PC-9 (cell line): ENCODE results near the gene LAMA5.

Source experiments
- EZH2 ChIP-seq: fragments of 200-600 bp; sonication (generic); IDR thresholded peaks from 2 replicates; pipeline ENCODE4 v1.8.0; 2017; ENCODE audit warnings: antibody characterized with exemption, low read depth
- TF ChIP-seq, protein P1 (sequence below): fragments of 200-600 bp; sonication (generic); conservative IDR thresholded peaks from 2 replicates; pipeline ENCODE4 v1.6.1; 2017; ENCODE audit warnings: mixed run types, antibody characterized with exemption, mild to moderate bottlenecking, moderate library complexity

DNA sequence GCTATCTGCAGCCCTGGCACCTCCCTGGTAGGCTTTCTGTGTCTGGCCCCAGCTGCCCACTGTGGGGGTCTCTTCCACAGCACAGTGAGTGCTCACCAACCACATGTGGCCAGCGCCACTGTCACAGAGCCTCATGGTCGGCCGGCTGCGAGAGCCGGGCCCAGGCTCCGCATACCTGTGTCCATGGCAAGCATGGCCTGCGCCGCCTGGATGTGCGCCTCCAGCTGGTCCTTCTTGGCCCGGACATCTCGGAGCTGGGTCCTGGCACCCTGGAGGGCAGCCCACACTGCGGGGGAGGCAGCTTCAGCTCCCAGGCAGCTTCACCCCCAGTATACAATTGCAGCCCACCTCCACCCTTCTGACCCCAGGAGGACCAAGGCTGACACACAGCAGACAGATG lies 51.3 kb downstream of the LAMA5 start:
- TF ChIP-seq, protein P1, sequence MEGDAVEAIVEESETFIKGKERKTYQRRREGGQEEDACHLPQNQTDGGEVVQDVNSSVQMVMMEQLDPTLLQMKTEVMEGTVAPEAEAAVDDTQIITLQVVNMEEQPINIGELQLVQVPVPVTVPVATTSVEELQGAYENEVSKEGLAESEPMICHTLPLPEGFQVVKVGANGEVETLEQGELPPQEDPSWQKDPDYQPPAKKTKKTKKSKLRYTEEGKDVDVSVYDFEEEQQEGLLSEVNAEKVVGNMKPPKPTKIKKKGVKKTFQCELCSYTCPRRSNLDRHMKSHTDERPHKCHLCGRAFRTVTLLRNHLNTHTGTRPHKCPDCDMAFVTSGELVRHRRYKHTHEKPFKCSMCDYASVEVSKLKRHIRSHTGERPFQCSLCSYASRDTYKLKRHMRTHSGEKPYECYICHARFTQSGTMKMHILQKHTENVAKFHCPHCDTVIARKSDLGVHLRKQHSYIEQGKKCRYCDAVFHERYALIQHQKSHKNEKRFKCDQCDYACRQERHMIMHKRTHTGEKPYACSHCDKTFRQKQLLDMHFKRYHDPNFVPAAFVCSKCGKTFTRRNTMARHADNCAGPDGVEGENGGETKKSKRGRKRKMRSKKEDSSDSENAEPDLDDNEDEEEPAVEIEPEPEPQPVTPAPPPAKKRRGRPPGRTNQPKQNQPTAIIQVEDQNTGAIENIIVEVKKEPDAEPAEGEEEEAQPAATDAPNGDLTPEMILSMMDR: no peak
- TF ChIP-seq EZH2: no peak
